ENCODE data around the gene PPFIBP2.

- TF ChIP-seq CTCF (IDR thresholded peaks at IDR 0.05 in 8 of 11, conservative IDR thresholded peaks at IDR 0.05 in 3 of 11) (no peak), POLR2A (IDR thresholded peaks at IDR 0.05) (no peak), POLR2AphosphoS5 (IDR thresholded peaks at IDR 0.05) (no peak)
Observed at GRCh38 chr11:7500251-7500650, 13.5 kb upstream of the PPFIBP2 start.
